BLaER1 (cell line): ENCODE results near the gene TOR1B.
A peak's percentile ranks its signal among the peaks of the same experiment; 100 is the strongest.

ENCODE experiments used
- H3K27ac ChIP-seq: shearing (Covaris generic); formaldehyde crosslinking; 2 replicates; pipeline ENCODE4 v1.8.1; 2022
- H3K27me3 ChIP-seq: shearing (Covaris generic); formaldehyde crosslinking; 2 replicates; pipeline ENCODE4 v1.8.1; 2022
- H3K36me3 ChIP-seq: shearing (Covaris generic); formaldehyde crosslinking; 2 replicates; pipeline ENCODE4 v1.8.1; 2022
- H3K4me1 ChIP-seq: shearing (Covaris generic); formaldehyde crosslinking; 2 replicates; pipeline ENCODE4 v1.8.1; 2022
- H3K4me2 ChIP-seq: shearing (Covaris generic); formaldehyde crosslinking; 2 replicates; pipeline ENCODE4 v1.8.1; 2022
- H3K4me3 ChIP-seq: shearing (Covaris generic); formaldehyde crosslinking; 2 replicates; pipeline ENCODE4 v1.8.1; 2022
- H3K9ac ChIP-seq: shearing (Covaris generic); formaldehyde crosslinking; 2 replicates; pipeline ENCODE4 v1.8.1; 2022
- H3K9me3 ChIP-seq: shearing (Covaris generic); formaldehyde crosslinking; 2 replicates; pipeline ENCODE4 v1.8.1; 2022
- H4K20me1 ChIP-seq: shearing (Covaris generic); formaldehyde crosslinking; 2 replicates; pipeline ENCODE4 v1.8.1; 2022
- Cebpa-rat ChIP-seq: shearing (Covaris generic); IDR thresholded peaks from 2 replicates; pipeline ENCODE4 v1.8.1; 2022

Gene TOR1B

DNA sequence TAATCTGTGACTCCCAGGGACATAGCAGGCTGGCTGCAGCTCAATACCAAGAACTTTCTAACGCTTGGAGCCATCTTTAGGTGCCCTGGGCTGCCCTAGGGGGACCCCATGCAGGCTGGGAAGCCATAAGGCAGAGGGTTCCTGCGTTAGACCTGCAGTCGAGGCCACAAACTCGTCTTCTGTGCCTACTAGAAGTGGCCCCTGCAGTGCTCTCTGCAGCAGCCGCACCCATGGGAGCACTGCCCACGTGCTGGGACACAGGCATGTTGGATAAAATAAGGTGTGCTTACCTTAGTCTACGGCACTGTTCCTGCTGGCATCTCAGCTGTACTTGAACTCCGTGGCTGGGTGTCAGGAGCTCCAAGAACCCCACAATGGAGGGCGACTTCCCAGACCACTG, 9.4 kb downstream of the TOR1B start:
- Histone ChIP-seq H3K9me3 (no peaks in the 10 kb centered on the region), H4K20me1 (peaks cover 81% of the 10 kb centered on the region), H3K4me3 (no peak overlapping the region), H3K36me3 (peaks cover 99% of the 10 kb centered on the region), H3K27ac (no peak overlapping the region), H3K4me1 (peaks cover 22% of the 10 kb centered on the region), H3K9ac (no peak overlapping the region), H3K27me3 (no peaks in the 10 kb centered on the region), H3K4me2 (no peak overlapping the region)
- TF ChIP-seq Cebpa-rat = no peak

DNA sequence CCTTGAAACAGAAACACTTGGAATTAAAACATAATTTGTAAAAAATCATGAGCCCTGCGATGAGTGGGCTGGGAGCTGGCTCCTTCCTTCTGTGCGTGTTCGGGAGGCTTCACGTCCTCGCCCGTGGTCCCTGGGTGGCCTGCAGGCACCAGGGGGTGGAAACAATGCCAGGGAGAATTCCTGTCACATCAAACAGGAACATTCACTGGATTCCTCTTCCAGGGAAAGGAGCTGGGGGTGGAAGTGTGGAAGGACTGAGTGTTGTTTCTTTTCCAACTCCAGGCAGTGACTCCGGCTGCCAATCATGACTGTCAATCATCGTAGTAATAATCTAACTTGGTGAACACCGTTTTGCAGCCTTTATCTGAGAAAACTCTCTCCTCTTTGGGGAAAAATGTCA, 10.7 kb downstream of the TOR1B start:
- no peak for TF ChIP-seq Cebpa-rat
- Histone ChIP-seq H3K27ac (no peak overlapping the region), H3K9ac (no peak overlapping the region), H3K4me2 (no peak overlapping the region), H3K4me1 (peaks cover 22% of the 10 kb centered on the region), H3K27me3 (no peaks in the 10 kb centered on the region), H3K4me3 (no peak overlapping the region), H4K20me1 (peaks cover 88% of the 10 kb centered on the region), H3K9me3 (no peaks in the 10 kb centered on the region), H3K36me3 (peaks cover 99% of the 10 kb centered on the region)

DNA sequence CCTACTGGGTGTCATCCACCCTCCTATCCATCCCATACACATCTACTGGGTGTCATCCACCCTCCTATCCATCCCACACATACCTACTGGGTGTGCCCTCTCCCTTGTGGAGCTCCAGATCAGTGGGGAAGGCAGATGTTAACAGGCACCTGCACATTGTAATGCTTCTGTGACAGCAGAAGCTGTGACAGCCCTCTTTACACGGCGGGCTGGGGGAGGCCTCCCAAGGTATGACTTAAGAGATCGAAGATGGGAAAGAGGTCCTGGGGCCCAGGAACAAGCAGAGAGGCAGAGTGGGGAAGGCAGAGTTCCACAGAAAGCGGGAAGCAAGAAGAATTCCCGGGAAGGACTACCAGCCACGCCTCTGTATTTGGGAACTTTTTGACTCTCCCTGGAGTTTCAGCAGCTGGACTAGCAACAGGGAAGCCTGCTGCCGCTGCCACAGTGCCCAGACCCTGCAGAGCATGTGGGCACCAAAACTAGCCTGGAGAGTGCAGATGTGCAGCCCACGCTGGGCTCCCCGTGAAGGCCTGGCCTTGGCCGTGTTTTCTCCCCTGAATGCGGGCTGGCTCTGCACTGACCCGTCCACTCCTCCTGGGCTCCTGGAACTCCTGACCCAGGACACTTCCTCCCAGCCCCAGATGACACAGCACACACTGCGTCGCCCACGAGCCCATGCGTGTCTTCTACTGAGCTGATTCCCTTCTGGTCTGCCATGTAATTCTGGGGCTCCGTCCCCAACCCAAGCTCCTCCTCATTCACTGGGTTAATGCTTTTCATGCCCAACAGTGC, 11.6 kb downstream of the TOR1B start:
- H3K9ac ChIP-seq = no peak overlapping the region
- peaks cover 86% of the 10 kb centered on the region for H4K20me1 ChIP-seq
- H3K4me3 ChIP-seq = no peak overlapping the region
- H3K4me1 ChIP-seq = peaks cover 13% of the 10 kb centered on the region
- TF ChIP-seq Cebpa-rat = no peak
- no peak overlapping the region for H3K4me2 ChIP-seq
- H3K36me3 ChIP-seq = peaks cover 99% of the 10 kb centered on the region
- no peaks in the 10 kb centered on the region for H3K27me3 ChIP-seq
- no peaks in the 10 kb centered on the region for H3K9me3 ChIP-seq
- H3K27ac ChIP-seq = no peak overlapping the region

DNA sequence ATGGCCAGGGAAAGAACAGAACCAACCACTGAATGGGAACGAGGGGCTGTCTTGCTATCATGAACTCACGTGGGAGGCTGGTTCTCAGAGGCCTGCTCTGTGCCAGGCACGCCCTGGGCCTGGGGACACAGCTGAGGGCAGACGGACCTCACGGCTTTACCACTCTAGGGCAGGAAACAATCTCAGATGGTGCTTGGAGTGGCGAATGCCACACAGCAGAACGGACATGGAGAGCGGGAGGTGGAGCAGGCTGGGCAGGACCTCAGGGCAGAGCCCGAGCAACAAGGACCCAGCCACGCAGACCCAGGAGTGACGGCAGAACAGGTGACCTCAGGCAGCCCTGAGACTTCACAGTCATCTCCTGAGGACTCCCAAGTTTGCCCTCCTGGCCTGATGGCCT, 12.3 kb downstream of the TOR1B start:
- no peaks in the 10 kb centered on the region for H3K9me3 ChIP-seq
- TF ChIP-seq Cebpa-rat = no peak
- H3K27ac ChIP-seq = no peak overlapping the region
- H3K9ac ChIP-seq = no peak overlapping the region
- H3K4me1 ChIP-seq = peaks cover 7% of the 10 kb centered on the region
- H3K27me3 ChIP-seq = no peaks in the 10 kb centered on the region
- H3K4me2 ChIP-seq = no peak overlapping the region
- peaks cover 99% of the 10 kb centered on the region for H3K36me3 ChIP-seq
- H4K20me1 ChIP-seq = peaks cover 83% of the 10 kb centered on the region
- no peak overlapping the region for H3K4me3 ChIP-seq

DNA sequence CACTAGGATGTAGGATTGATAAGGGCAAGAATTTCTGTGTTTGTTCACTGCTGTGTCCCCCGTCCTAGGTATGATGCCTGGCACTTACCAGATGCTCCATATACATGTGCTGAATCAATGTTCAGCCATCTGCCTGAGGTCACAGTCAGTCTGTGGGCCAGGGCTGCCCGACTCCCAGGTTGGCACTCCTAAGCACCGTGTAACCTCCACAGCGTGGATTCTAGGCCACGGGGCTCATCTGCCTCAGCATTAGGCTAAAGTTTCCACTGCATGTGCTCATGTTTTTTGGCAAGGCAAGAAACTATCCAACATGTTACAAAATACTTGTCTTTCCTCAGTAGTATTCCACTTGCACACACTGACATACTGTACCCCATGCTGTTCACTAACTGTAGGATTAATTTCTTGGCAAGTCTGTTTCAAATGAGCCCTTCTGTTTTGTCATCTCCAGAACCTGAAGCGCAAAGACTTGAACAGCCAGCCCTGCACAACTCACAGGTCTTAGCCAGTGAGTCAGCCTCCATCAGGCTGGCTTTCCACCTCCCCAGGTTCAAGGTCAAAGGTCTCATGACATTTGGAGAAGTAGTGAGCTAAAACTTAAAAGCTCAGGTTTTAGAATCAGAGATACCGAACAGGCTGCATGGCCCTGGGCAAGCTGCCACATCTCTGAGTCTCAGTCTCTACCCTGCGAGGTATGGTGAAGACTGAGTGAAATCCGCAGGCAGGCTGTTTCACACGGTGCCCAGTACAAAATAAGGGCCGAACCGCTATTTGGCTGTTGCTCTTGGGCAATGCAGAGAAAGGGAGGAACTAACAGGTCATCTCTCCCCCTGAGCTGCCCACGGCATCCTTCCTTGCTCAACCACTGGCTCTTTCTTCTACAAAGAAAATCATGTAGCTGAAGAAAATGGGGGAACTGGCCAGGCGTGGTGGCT, 13.8 kb downstream of the TOR1B start:
- H3K9me3 ChIP-seq = no peaks in the 10 kb centered on the region
- H3K4me1 ChIP-seq = peaks cover 7% of the 10 kb centered on the region
- H3K4me3 ChIP-seq = no peak overlapping the region
- TF ChIP-seq Cebpa-rat = no peak
- peaks cover 99% of the 10 kb centered on the region for H3K36me3 ChIP-seq
- no peak overlapping the region for H3K27ac ChIP-seq
- no peaks in the 10 kb centered on the region for H3K27me3 ChIP-seq
- H3K9ac ChIP-seq = no peak overlapping the region
- H4K20me1 ChIP-seq = peaks cover 68% of the 10 kb centered on the region
- H3K4me2 ChIP-seq = no peak overlapping the region

DNA sequence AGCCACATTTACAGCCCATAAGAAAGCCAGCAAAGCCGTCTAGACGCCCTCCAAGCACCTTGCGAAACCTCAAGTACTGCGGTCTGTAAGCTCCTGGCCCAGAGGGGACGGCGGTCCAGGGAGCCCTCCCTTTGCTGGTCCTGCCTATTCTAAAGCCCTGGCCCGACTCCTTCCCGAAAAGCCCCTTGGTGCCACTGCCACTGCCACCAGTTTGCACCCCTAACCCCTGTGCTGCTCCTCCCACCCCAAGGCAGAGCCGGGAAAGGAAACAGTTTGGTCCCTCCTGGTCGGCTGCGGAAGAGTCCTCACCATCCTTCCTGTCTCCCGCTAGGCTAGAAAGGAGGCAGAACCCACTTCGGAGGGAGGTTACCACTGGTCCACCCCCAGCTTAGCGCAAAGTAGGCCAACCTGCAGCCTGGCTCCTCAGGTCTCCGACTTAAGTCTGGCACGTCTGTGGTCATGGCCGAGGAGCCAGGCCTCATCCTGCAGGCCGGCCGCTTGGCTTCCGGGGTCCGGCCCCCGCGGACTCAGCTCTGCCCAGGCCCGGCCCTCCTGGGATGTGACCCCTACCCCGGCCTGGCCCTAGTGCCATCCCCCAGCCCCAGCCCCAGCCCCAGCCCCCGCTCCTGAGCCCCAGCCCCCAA, 20.0 kb downstream of the TOR1B start:
- no peaks in the 10 kb centered on the region for H3K27me3 ChIP-seq
- H3K27ac ChIP-seq = peak overlapping the region; percentile 60; the same call in 1 of the 2 replicates
- no peaks in the 10 kb centered on the region for H3K9me3 ChIP-seq
- H4K20me1 ChIP-seq = peaks cover 26% of the 10 kb centered on the region
- H3K4me2 ChIP-seq = peak overlapping the region; percentile 94
- no peak for TF ChIP-seq Cebpa-rat
- peaks cover 22% of the 10 kb centered on the region for H3K4me1 ChIP-seq
- H3K4me3 ChIP-seq = peak overlapping the region; percentile 80
- peak overlapping the region; percentile 81 for H3K9ac ChIP-seq
- peaks cover 67% of the 10 kb centered on the region for H3K36me3 ChIP-seq

DNA sequence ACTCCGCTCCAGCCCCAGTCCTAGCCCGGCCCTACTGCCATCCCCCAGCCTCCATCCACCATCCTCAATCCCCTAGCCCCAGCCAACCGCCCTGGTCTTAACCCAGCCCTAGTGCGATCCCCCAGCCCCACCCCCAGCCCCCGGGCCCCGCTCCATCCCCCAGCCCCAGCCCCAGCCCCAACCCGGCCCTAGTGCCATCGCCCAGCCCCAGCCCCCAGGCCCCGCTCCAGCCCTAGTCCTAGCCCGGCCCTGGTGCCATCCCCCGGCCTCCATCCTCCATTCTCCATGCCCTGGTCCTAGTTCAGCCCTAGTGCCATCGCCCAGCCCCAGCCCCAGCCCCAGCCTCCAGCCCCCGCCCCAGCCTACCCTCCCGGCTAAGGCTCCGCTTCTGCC, 20.6 kb downstream of the TOR1B start:
- Histone ChIP-seq H3K4me2 (peak overlapping the region; percentile 94; the same call in 1 of the 2 replicates), H3K27ac (peak overlapping the region; percentile 86), H3K4me1 (peaks cover 27% of the 10 kb centered on the region), H3K27me3 (no peaks in the 10 kb centered on the region), H4K20me1 (peaks cover 20% of the 10 kb centered on the region), H3K4me3 (peak overlapping the region; percentile 80), H3K36me3 (peaks cover 67% of the 10 kb centered on the region), H3K9ac (peak overlapping the region; percentile 88), H3K9me3 (no peaks in the 10 kb centered on the region)
- no peak for TF ChIP-seq Cebpa-rat

DNA sequence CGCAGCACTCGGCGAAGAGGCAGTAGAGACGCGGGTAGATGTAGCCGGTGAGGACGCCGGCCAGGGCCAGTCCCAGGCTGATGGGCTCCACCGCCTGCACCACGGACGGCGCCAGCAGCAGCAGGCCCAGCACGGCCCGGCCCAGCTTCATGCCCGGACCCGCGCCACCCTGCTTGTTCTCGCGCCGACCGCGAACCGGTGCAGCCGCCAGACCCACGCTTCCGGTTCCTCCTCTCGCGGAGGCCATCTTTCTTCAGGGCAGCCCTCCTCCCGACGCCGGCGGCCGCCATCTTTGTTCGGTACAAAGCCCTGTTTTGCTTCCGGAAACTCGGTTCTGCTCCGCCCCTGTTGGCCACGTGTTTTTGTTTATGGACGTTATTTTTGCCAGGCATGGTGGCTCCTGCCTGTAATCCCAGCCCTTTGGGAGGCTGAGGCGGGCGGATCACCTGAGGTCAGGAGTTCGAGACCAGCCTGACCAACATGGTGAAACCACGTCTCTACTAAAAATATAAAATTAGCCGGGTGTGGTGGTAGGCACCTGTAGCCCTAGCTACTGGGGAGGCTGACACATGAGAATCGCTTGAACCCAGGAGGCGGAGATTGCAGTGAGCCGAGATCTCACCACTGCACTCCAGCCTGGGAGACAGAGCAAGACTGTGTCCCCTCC, 21.1 kb downstream of the TOR1B start, which contains the start of gene TOR1A:
TOR1A (minus strand) TSS at position 202 of the 667 bp plus-strand sequence; CDS start at position 151, 51 bp downstream.
- no peak for TF ChIP-seq Cebpa-rat
- no peaks in the 10 kb centered on the region for H3K9me3 ChIP-seq
- H3K36me3 ChIP-seq = peaks cover 67% of the 10 kb centered on the region
- peak within 1 kb of the TSS; percentile 94 for H3K4me2 ChIP-seq
- H4K20me1 ChIP-seq = peaks cover 17% of the 10 kb centered on the region
- H3K27me3 ChIP-seq = no peaks in the 10 kb centered on the region
- peaks cover 31% of the 10 kb centered on the region for H3K4me1 ChIP-seq
- peak within 1 kb of the TSS; percentile 86 for H3K27ac ChIP-seq
- H3K9ac ChIP-seq = peak within 1 kb of the TSS; percentile 88
- peak within 1 kb of the TSS; percentile 80 for H3K4me3 ChIP-seq

DNA sequence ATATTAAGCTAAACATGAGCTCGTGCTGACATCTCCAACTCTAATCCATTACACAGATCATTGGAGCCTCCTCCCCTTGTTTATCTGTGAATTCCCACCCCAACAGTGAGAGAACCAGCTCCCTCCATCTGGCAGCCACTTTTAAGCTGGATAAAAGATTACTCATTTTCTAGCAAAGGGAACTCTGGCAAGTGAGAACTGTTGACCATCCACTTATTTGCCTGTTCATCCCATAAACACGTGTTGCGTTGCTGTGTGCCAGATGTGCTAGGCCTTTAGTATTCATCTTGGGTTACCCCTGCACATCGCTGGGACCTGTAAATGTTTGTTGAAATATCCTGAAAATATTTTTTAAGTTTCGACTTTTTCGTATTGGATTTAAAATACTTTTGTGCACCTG, 23.4 kb downstream of the TOR1B start:
- peaks cover 8% of the 10 kb centered on the region for H4K20me1 ChIP-seq
- peaks cover 31% of the 10 kb centered on the region for H3K4me1 ChIP-seq
- H3K27ac ChIP-seq = no peak overlapping the region
- no peak for TF ChIP-seq Cebpa-rat
- H3K4me3 ChIP-seq = no peak overlapping the region
- no peaks in the 10 kb centered on the region for H3K9me3 ChIP-seq
- H3K27me3 ChIP-seq = no peaks in the 10 kb centered on the region
- H3K36me3 ChIP-seq = peaks cover 67% of the 10 kb centered on the region
- H3K4me2 ChIP-seq = no peak overlapping the region
- no peak overlapping the region for H3K9ac ChIP-seq
